Measurements from ENCODE around the gene ACLY. TPM values are rescaled to one million over a fixed set of nuclear protein-coding genes. Genes with fewer than 3 reads are reported as not detected.

The ACLY gene
- total and polyA plus RNA-seq, 10 of the 15 experiments (the other 5 are each of a cell fraction or from before 2014, with no cell fraction given) = 32.6 to 224 (median 114) TPM

DNA sequence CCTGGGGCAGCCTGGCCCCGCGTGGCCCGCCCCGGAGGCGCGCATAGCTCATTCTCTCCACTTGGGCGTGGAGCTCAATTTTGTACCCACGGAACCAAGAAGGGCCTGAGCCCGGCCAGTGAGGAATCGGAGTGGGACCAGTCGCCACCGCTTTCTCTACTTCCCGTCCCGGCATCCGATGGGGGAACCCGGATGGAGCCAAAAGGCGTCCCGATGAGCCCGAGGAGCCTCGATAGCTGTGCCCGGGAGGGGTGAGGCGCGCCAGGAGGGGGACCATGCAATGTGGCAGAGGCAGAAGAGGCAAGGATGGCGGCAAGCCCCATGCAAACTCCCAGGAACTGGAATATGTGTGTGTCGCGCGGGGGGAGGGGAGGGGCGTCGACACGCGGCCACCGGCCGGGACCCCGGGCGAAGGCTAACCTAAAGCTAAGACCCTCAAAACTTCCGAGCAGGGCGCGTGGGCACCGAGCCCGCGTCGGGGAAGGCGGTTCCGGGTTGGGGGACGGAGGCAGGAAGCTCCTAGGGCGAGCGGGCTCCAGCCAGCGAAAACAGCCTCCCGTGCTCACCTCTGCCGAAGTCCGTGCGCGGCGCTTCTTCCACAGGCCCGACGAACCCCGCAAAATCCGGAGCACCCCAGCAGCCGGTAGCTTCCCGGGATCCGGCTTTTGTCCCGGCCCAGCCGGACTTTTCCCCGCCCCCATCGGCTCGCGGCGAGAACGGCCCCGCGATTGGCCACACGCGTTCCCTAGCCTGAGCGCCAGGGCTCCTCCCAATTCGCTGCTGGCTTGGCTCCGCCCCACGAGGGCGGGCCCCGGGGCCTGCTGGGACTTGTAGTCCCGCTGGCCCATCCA lies at the start of gene ACLY (continued):
- TF ChIP-seq NFYB (IDR thresholded peaks at IDR 0.05; ENCODE audit: insufficient read depth, low read depth, low read length) (peak; percentile 74; the same call in 1 of the 2 replicates), ZNF207 (IDR thresholded peaks at IDR 0.05; ENCODE audit: borderline replicate concordance) (peak; percentile 71; the same call in 1 of the 2 replicates)

DNA sequence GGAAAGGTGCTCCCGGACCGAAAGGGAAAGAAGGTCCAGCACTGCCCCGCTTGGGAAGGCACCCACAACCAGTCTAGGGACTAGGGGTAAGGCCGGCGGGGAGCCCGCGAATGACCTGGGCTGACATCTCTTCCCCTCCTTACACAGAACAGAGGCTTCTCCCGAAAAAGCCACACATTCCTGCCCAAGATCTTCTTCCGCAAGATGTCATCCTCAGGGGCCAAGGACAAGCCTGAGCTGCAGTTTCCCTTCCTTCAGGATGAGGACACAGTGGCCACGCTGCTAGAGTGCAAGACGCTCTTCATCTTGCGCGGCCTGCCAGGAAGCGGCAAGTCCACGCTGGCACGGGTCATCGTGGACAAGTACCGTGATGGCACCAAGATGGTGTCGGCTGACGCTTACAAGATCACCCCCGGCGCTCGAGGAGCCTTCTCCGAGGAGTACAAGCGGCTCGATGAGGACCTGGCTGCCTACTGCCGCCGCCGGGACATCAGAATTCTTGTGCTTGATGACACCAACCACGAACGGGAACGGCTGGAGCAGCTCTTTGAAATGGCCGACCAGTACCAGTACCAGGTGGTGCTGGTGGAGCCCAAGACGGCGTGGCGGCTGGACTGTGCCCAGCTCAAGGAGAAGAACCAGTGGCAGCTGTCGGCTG lies 49.3 kb upstream of the ACLY start:
- Histone ChIP-seq H3K79me2 (ENCODE audit: control insufficient read depth, insufficient read depth, low read length) (peaks cover 23% of the 10 kb centered on the region), H3K4me2 (ENCODE audit: control insufficient read depth, insufficient read depth) (peak overlapping the region; percentile 94), H3K4me3 (peak overlapping the region; percentile 79), H3K27me3 (replicated peaks in 1 of 2; ENCODE audit: control insufficient read depth in 2 of 2, insufficient read depth in 2 of 2, low read length in 1 of 2) (no peaks in the 10 kb centered on the region), H4K20me1 (ENCODE audit: control insufficient read depth, insufficient read depth) (no peaks in the 10 kb centered on the region), H3K4me1 (ENCODE audit: control insufficient read depth, insufficient read depth, low read length) (peaks cover 11% of the 10 kb centered on the region), H3K9me3 (replicated peaks; ENCODE audit: control insufficient read depth, insufficient read depth, low read length) (no peaks in the 10 kb centered on the region), H3K27ac (ENCODE audit: control insufficient read depth, insufficient read depth) (peak overlapping the region; percentile 87; the same call in 1 of the 2 replicates), H3K9ac (ENCODE audit: control insufficient read depth, insufficient read depth, low read length) (peak overlapping the region; percentile 88; the same call in 1 of the 2 replicates), H3K36me3 (ENCODE audit: control insufficient read depth in 2 of 2, insufficient read depth in 2 of 2, low read length in 1 of 2) (peaks cover 5 to 14% of the 10 kb centered on the region in 2 experiments; a peak in 3 of 4 replicates), H2AFZ (ENCODE audit: control insufficient read depth, low read depth, low read length) (no peak overlapping the region)
- POLR2A ChIA-PET = interaction anchor here (0.5 to 2.8 kb wide), 4 partner anchors 8 to 145 kb away, joined by 3 to 17 read pairs (median 6); partner anchors contain the start of genes DHX58 and DNAJC7
- in situ Hi-C loops (cut with MboI) = no loop called here
- TF ChIP-seq HDGF (IDR thresholded peaks at IDR 0.05) (no peak), POLR2A (IDR thresholded peaks at IDR 0.05; ENCODE audit: low read depth, low read length) (0 out of 2 replicates have a peak, but pooled peaks have one; percentile 44)
- CTCF ChIA-PET = interaction anchor here (1.1 to 9.4 kb wide), 4 partner anchors 8 to 213 kb away, joined by 4 to 85 read pairs (median 12); partner anchors contain the start of genes DNAJC7, KCNH4 and NKIRAS2
- SMC1A ChIA-PET (ENCODE audit: uncharacterized antibody, unreplicated experiment) = interaction anchor here (1.4 to 6.1 kb wide), 3 partner anchors 9 to 50 kb away, joined by 4 to 19 read pairs (median 4); partner anchors contain the start of gene DNAJC7
- BruUV-seq (replicated peaks) = no TSS peak
- intact Hi-C loops (cut with micrococcal nuclease; ENCODE audit: unreplicated experiment) = loop anchor here (2.0 to 5.0 kb wide), 2 partner anchors 49 to 214 kb away; partner anchors contain the start of genes DNAJC7 and KCNH4
- 95% methylated on average over 37 of the region's 37 CpGs for WGBS (ENCODE audit: insufficient coverage, insufficient replicate concordance, low lambda C conversion rate, missing lambda C conversion rate)
- RAD21 ChIA-PET (ENCODE audit: unreplicated experiment) = interaction anchor here (2.8 kb wide), 1 partner anchor 8 kb away, joined by 16 read pairs; no protein-coding TSS in a partner anchor
- DNase-seq (ENCODE audit: low read depth, low spot score) = no peak
- FAIRE-seq = no peak
- ATAC-seq = no peak

Measured in GM12878 (cell line).